Activated CD8-positive, alpha-beta memory T cell treated with anti-CD3 and anti-CD28 coated beads, Interleukin-2, amount 50 U/mL, for 4 hours (primary cell): Measurements from ENCODE around the gene APOBEC2.

Experiments
- DNase-seq: peaks from one replicate; pipeline ENCODE4 v3.0.0-alpha.2; 2020

The APOBEC2 gene

GRCh38 chr6:41038205-41038604 is 14.8 kb upstream of the APOBEC2 start:
- no peak for DNase-seq

GRCh38 chr6:41039060-41039998 is 13.7 kb upstream of the APOBEC2 start, which contains the start of gene UNC5CL:
TSS of gene UNC5CL (minus strand) at chr6:41039221. CDS start at chr6:41035074, 4,147 bp downstream.
- peak; percentile 55 for DNase-seq

- no peak for DNase-seq
Observed at GRCh38 chr6:41040101-41040939, 12.7 kb upstream of the APOBEC2 start.

GRCh38 chr6:41040940-41041536 is 12.0 kb upstream of the APOBEC2 start:
- no peak for DNase-seq

- DNase-seq, result no peak
Observed at GRCh38 chr6:41042226-41043055, 10.6 kb upstream of the APOBEC2 start, which contains the start of gene TSPO2. TSS of gene TSPO2 (plus strand) at chr6:41042467. CDS start at chr6:41042986, 519 bp downstream.

GRCh38 chr6:41043151-41043550 is 9.9 kb upstream of the APOBEC2 start:
- no peak for DNase-seq

- no peak for DNase-seq
Observed at GRCh38 chr6:41045664-41046063, 7.3 kb upstream of the APOBEC2 start.

- DNase-seq, result no peak
Observed at GRCh38 chr6:41046084-41046483, 6.9 kb upstream of the APOBEC2 start.

- no peak for DNase-seq
Observed at GRCh38 chr6:41047306-41047705, 5.7 kb upstream of the APOBEC2 start.

- no peak for DNase-seq
Observed at GRCh38 chr6:41047745-41048732, 5.0 kb upstream of the APOBEC2 start.

GRCh38 chr6:41049521-41049920 is 3.5 kb upstream of the APOBEC2 start:
- no peak for DNase-seq

GRCh38 chr6:41049955-41050354 is 3.0 kb upstream of the APOBEC2 start:
- DNase-seq, result no peak

- DNase-seq, result no peak
Observed at GRCh38 chr6:41050536-41050935, 2.5 kb upstream of the APOBEC2 start.

- DNase-seq, result no peak
Observed at GRCh38 chr6:41051873-41052272, 1.1 kb upstream of the APOBEC2 start.

GRCh38 chr6:41054511-41054910 is 1.5 kb downstream of the APOBEC2 start:
- no peak for DNase-seq

- DNase-seq, result no peak
Observed at GRCh38 chr6:41055149-41055548, 2.1 kb downstream of the APOBEC2 start.

GRCh38 chr6:41056768-41057490 is 3.9 kb downstream of the APOBEC2 start:
- no peak for DNase-seq

GRCh38 chr6:41058783-41059181 is 5.8 kb downstream of the APOBEC2 start:
- DNase-seq, result no peak

- no peak for DNase-seq
Observed at GRCh38 chr6:41059556-41059955, 6.6 kb downstream of the APOBEC2 start.

GRCh38 chr6:41061196-41061726 is 8.3 kb downstream of the APOBEC2 start:
- DNase-seq, result no peak
